Fibroblast of lung (primary cell): ENCODE measurements around the gene UPB1. TPM values are rescaled to one million over a fixed set of nuclear protein-coding genes. Genes with fewer than 3 reads are reported as not detected.
A peak's percentile ranks its signal among the peaks of the same experiment; 100 is the strongest.

Source experiments
- DNase-seq, 2 donors: peaks; one replicate each; pipeline versions ENCODE4 v3.0.0 to v3.0.0-alpha.2; 2010; ENCODE audit warnings: low read depth in 2 of 2
- H2AFZ ChIP-seq: 2 replicates; pipeline ENCODE4 v1.5.1; 2012; ENCODE audit warnings: low read length, control low read depth, inconsistent platforms
- H3K27ac ChIP-seq: 2 replicates; pipeline ENCODE4 v1.5.1; 2011; ENCODE audit warnings: low read length, control low read depth; ENCODE audit not compliant: insufficient read depth
- H3K27me3 ChIP-seq: 2 replicates; pipeline ENCODE4 v1.5.1; 2011; ENCODE audit warnings: mild to moderate bottlenecking, low read length; ENCODE audit not compliant: control insufficient read depth, insufficient read depth
- H3K36me3 ChIP-seq: 2 replicates; pipeline ENCODE4 v1.5.1; 2011; ENCODE audit warnings: low read length; ENCODE audit not compliant: control insufficient read depth, insufficient read depth
- H3K4me1 ChIP-seq: 2 replicates; pipeline ENCODE4 v1.5.1; 2011; ENCODE audit warnings: low read length; ENCODE audit not compliant: control insufficient read depth, insufficient read depth; ENCODE audit errors: extremely low read depth
- H3K4me2 ChIP-seq: 2 replicates; pipeline ENCODE4 v1.5.1; 2011; ENCODE audit warnings: low read length, control low read depth; ENCODE audit not compliant: insufficient read depth; ENCODE audit errors: extremely low read depth
- H3K4me3 ChIP-seq, 4 experiments: fragments of 200-600 bp in 1 of 4; sonication (generic) in 1 of 4; replicated peaks in 1 of 4; 2 replicates each; pipeline ENCODE4 v1.5.1; 2011 to 2016; ENCODE audit warnings: low read length in 4 of 4, low read depth in 3 of 4, mild to moderate bottlenecking in 3 of 4, control low read depth in 2 of 4, inconsistent platforms in 1 of 4, mixed read lengths in 1 of 4; ENCODE audit not compliant: insufficient read depth in 1 of 4; ENCODE audit errors: control extremely low read depth in 1 of 4
- H3K79me2 ChIP-seq: 2 replicates; pipeline ENCODE4 v1.5.1; 2012; ENCODE audit warnings: mild to moderate bottlenecking, low read length, inconsistent platforms; ENCODE audit not compliant: control insufficient read depth, insufficient read depth
- H3K9ac ChIP-seq: 2 replicates; pipeline ENCODE4 v1.5.1; 2011; ENCODE audit warnings: mild to moderate bottlenecking, low read length, control low read depth; ENCODE audit not compliant: insufficient read depth
- H3K9me3 ChIP-seq: 2 replicates; pipeline ENCODE4 v1.5.1; 2012; ENCODE audit warnings: low read depth, low read length; ENCODE audit not compliant: control insufficient read depth, insufficient read depth
- H4K20me1 ChIP-seq: 2 replicates; pipeline ENCODE4 v1.5.1; 2011; ENCODE audit warnings: low read length; ENCODE audit not compliant: control insufficient read depth, insufficient read depth; ENCODE audit errors: extremely low read depth
- EZH2 ChIP-seq: IDR thresholded peaks from 2 replicates; pipeline ENCODE4 v1.5.1; 2012; ENCODE audit warnings: low read length, control low read depth, mild to moderate bottlenecking; ENCODE audit errors: missing control alignments
- polyA plus RNA-seq, 2 donors: library from polyadenylated mRNA; depleted of rRNA in 1 of 2; stranded (reverse) in 1 of 2; unstranded in 1 of 2; fragments of >200 nt; gene quantifications; 2 replicates each; pipeline ENCODE4 v1.2.1, GENCODE V29; 2011 to 2012; ENCODE audit warnings: missing spikeins in 1 of 2
- total RNA-seq: library from RNA; depleted of rRNA; stranded (reverse); fragments of >200 nt; gene quantifications from 2 replicates; pipeline ENCODE4 v1.2.1, GENCODE V29; 2014
- TF ChIP-seq, protein P1 (sequence below), 2 donors: IDR thresholded peaks in 1 of 2; conservative IDR thresholded peaks in 1 of 2; 1 replicate in 1 of 2; 2 replicates in 1 of 2; pipeline ENCODE4 v1.5.1; 2011 to 2012; ENCODE audit warnings: low read length in 2 of 2, control low read depth in 1 of 2, inconsistent platforms in 1 of 2, low read depth in 1 of 2, mild to moderate bottlenecking in 1 of 2

UPB1 gene
- total and polyA plus RNA-seq, 2 donors (not counting 1 experiment from before 2014, with no cell fraction given), result 0.05 TPM; not detected in 1

DNA sequence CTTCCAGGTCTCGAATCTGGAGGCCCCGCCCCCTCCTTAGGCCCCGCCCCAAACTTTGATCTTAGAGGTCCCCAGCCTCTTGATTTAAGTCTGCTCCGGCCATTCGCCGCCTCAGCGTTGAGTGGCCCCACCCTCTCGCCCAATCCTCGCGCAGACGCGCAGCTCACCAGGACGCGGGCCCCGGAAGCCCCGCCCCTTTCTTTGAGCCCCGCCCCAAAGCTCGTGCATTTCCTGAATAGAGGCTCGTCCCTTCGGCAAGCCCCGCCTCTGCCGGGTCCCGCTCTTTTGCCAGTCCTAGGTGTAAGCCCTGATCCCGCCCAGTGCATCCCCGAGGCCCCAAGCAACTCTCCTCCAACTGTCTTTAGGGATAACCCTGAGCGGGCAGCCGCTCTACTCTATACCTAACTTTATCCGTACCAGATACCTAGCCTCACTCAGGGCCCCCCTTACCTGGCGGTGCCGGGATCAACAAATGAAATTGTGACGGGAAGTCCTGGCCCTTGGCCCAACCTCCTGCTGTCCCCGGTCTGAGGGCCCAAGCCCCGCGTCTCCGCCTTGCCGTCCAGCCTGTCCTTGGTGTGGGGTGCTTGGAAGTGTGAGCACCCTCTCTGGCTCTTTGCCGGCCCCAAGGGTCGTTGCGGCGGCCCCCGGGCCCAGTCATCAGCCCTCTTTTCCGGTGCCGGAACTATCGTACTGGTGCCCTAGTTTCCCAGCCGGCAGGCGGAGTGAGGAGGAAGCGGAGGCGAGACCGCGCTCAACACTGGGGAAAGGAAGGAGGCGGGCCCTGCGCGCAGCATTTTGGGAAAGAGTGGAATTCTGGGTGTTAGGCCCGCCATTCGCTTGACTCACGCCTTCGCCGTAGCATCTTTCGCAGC is 60.3 kb downstream of the UPB1 start, which contains the start of gene SNRPD3:
Gene SNRPD3, plus strand, starts transcription at position 835 of the 875 bp plus-strand sequence. CDS start 1,676 bp downstream, outside the sequence.
- peak within 1 kb of the TSS; percentile 93 for H3K27ac ChIP-seq
- H3K27me3 ChIP-seq, result no peaks in the 10 kb centered on the region
- peaks cover 10% of the 10 kb centered on the region for H3K4me1 ChIP-seq
- TF ChIP-seq, protein P1, sequence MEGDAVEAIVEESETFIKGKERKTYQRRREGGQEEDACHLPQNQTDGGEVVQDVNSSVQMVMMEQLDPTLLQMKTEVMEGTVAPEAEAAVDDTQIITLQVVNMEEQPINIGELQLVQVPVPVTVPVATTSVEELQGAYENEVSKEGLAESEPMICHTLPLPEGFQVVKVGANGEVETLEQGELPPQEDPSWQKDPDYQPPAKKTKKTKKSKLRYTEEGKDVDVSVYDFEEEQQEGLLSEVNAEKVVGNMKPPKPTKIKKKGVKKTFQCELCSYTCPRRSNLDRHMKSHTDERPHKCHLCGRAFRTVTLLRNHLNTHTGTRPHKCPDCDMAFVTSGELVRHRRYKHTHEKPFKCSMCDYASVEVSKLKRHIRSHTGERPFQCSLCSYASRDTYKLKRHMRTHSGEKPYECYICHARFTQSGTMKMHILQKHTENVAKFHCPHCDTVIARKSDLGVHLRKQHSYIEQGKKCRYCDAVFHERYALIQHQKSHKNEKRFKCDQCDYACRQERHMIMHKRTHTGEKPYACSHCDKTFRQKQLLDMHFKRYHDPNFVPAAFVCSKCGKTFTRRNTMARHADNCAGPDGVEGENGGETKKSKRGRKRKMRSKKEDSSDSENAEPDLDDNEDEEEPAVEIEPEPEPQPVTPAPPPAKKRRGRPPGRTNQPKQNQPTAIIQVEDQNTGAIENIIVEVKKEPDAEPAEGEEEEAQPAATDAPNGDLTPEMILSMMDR (conservative IDR thresholded peaks at IDR 0.05 in 1 of 2, IDR thresholded peaks at IDR 0.05 in 1 of 2; ENCODE audit: low read depth in 1 of 2, low read length in 2 of 2), result no peak
- TF ChIP-seq EZH2, result no peak
- H4K20me1 ChIP-seq, result no peaks in the 10 kb centered on the region
- peak within 1 kb of the TSS; percentile 94 to 98 (median 96) for H3K4me3 ChIP-seq
- H3K4me2 ChIP-seq, result peak within 1 kb of the TSS; percentile 99
- peaks cover 8% of the 10 kb centered on the region for H3K36me3 ChIP-seq
- no peaks in the 10 kb centered on the region for H3K9me3 ChIP-seq
- H3K9ac ChIP-seq, result peak within 1 kb of the TSS; percentile 93
- peak within 1 kb of the TSS; percentile 72 for H2AFZ ChIP-seq
- peak; percentile 98 to 99 for DNase-seq
- H3K79me2 ChIP-seq, result peaks cover 85% of the 10 kb centered on the region

DNA sequence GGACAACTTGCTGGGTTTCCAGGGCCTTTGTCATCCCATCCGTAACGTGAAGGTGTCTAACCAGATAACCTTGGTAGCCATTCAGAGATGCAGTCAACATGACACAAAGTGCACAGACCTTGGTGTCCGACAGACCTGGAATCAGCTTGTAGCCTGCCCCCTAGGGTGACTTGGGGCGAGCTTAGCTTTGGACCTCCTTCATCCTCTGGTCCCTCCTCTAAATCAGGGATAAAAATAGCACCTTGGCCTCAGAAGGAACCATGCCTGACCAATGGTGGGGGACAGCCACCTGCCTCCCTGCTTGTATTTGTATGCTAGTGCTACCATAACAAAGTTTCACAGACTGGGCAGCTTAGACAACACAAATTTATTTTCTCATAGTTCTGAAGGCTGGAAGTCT is 64.3 kb downstream of the UPB1 start:
- H4K20me1 ChIP-seq, result no peaks in the 10 kb centered on the region

DNA sequence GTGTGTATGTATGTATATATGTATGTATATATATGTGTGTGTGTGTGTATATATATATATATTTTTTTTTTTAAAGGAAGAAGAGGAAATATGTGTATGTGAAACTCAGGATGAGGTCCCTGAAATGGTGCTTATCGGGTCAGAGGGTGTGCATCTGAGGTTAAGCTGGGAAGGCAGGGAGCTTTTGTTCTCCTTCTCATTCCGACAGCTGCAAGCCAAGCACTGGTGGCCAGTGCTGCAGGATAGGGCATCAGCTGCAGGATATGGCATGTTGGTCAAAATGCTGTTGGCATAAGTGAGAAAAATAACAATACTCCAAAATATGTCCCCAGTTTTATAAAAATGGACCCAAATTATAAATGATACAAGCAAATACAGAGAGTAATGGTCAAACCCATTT is 68.1 kb downstream of the UPB1 start:
- H3K4me2 ChIP-seq, result no peak overlapping the region
- H2AFZ ChIP-seq, result no peak overlapping the region
- peaks cover 12% of the 10 kb centered on the region for H3K36me3 ChIP-seq
- H3K4me1 ChIP-seq, result no peaks in the 10 kb centered on the region
- H3K9me3 ChIP-seq, result no peaks in the 10 kb centered on the region
- no peak overlapping the region for H3K4me3 ChIP-seq
- TF ChIP-seq, protein P1 (conservative IDR thresholded peaks at IDR 0.05 in 1 of 2, IDR thresholded peaks at IDR 0.05 in 1 of 2; ENCODE audit: low read depth in 1 of 2, low read length in 2 of 2), result no peak
- TF ChIP-seq EZH2, result no peak
- no peak for DNase-seq
- peaks cover 76% of the 10 kb centered on the region for H3K79me2 ChIP-seq
- H4K20me1 ChIP-seq, result no peaks in the 10 kb centered on the region
- H3K9ac ChIP-seq, result no peak overlapping the region
- H3K27ac ChIP-seq, result no peak overlapping the region
- no peaks in the 10 kb centered on the region for H3K27me3 ChIP-seq

More for the DNA sequence above, 64.3 kb downstream of the UPB1 start:
- no peaks in the 10 kb centered on the region for H3K27me3 ChIP-seq
- peaks cover 11% of the 10 kb centered on the region for H3K36me3 ChIP-seq
- H3K4me3 ChIP-seq, result no peak overlapping the region
- H3K9ac ChIP-seq, result no peak overlapping the region
- no peaks in the 10 kb centered on the region for H3K9me3 ChIP-seq
- H3K79me2 ChIP-seq, result peaks cover 74% of the 10 kb centered on the region
- H3K4me2 ChIP-seq, result no peak overlapping the region
- H3K4me1 ChIP-seq, result no peaks in the 10 kb centered on the region
- no peak overlapping the region for H2AFZ ChIP-seq
- H3K27ac ChIP-seq, result no peak overlapping the region
- no peak for DNase-seq
- no peak for TF ChIP-seq EZH2
- TF ChIP-seq, protein P1 (conservative IDR thresholded peaks at IDR 0.05 in 1 of 2, IDR thresholded peaks at IDR 0.05 in 1 of 2; ENCODE audit: low read depth in 1 of 2, low read length in 2 of 2), result no peak
